Activated CD8-positive, alpha-beta memory T cell treated with anti-CD3 and anti-CD28 coated beads, Interleukin-2, amount 50 U/mL, for 24 hours (primary cell): ENCODE data around the gene INA.

Experiments
- DNase-seq: peaks from one replicate; pipeline ENCODE4 v3.0.0-alpha.2; 2020; ENCODE audit errors: extremely low read depth

The INA gene

DNA sequence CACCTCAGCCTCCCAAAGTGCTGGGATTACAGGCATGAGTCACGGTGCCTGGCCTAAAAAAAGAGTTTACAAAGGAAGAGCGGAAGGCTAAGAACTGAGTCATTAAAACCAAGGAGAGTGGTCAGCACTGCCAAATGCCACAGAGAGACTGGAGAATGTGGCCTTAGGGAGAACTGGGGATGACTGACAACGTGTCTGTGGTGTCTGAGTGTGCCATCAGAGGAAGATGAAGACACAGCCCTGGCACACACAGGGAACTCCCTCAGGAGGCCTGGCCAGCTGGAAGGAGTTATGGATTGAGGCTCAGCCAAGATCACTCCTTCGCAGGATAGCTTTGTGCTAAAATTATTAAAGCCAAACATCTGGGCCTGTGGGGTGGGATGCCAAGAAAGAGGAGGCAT is 3.9 kb upstream of the INA start:
- no peak for DNase-seq

DNA sequence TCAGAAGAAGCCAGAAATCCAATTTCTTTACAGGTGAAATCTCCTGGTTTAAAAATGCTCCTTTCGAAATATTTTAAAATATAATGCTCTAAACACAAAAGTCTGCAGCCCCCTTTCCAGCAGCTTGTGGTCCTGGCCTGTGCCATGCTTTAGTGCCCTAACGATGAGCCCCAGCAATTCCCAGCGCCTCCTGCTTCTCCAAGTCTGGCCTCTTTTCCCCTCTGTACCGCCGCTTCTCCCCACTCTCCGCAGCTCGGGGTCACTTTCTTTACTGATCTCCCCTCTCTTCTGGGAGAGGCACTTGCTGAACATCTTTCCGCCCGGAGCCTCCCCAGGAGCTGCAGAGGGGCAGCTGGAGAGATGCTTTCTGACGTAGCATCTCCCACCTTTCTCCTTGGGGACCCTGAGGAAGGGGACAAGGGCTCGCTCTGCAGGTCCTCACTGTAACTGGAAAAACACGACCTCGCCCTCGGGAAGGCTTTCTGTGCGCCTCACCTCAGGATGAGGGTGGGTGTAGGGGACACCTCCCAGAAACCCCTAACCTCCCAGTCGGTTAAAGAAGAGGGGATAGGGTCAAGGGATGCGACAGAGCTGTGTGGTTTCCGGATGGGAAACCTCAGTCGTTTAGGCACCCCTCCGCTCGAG is 565 bp upstream of the INA start:
- DNase-seq, result no peak

DNA sequence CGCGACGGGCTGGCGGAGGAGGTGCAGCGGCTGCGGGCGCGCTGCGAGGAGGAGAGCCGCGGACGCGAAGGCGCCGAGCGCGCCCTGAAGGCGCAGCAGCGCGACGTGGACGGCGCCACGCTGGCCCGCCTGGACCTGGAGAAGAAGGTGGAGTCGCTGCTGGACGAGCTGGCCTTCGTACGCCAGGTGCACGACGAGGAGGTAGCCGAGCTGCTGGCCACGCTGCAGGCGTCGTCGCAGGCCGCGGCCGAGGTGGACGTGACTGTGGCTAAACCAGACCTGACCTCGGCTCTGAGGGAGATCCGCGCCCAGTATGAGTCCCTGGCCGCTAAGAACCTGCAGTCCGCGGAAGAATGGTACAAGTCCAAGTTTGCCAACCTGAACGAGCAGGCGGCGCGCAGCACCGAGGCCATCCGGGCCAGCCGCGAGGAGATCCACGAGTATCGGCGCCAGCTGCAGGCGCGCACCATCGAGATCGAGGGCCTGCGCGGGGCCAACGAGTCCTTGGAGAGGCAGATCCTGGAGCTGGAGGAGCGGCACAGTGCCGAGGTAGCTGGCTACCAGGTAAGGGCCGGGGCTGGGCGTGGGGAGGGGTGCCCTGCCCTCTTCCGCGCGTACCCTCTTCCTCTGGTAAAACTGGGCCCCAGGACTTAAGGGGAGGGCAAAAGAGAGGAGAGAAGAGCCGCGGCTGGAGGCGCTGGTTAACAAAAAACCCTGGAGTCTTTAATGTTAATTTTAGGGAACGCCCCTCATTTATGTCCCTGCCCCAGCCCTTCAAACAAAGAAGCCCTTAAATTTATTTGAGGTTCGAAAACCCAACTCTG is 987 bp downstream of the INA start:
- no peak for DNase-seq

- no peak for DNase-seq
These were observed 1.5 kb downstream of the INA start for GRCh38 chr10:103278537-103278823.

- DNase-seq, result no peak
These were observed 1.9 kb downstream of the INA start for GRCh38 chr10:103278862-103279298.

- no peak for DNase-seq
These were observed 3.1 kb downstream of the INA start for GRCh38 chr10:103280031-103280430.

DNA sequence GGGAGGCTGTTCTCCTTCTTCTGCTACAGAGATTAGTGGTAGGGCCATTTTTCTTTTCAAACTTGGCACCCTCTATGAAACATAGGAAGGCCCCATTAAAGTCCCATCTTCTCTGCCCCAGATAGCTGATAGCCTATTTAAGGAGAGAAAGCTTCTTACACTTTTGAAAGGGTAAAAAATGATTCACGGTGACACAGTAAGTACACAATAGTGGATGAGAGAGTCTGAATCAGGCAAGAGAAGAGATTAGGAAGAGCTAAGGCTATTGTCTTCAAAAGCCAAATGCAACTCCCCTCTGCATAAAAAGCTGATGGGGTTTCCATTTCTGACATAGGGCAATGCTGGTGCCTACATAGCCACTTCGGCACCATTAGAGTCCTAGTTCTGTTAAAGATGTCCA is 3.6 kb downstream of the INA start:
- DNase-seq, result no peak

GRCh38 chr10:103281753-103282152 is 4.8 kb downstream of the INA start:
- no peak for DNase-seq

DNA sequence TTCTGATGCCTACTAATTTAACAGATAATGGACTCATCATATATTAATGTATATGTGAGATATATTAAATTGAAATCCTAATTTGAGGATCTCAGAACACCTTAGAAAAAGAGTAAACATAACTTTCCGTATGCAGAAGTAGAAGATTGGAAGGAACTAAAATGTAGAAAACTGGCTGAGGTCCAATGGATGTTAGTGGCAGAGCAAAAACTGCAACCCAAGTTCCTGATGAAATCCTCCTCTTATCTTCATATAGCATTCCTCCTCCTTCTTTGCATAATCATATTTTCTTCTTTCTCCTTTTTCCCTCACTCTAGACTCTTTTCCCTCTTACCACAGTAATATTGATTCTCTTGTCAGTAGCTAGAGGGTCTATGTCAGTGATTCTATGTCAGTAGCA is 6.0 kb downstream of the INA start:
- no peak for DNase-seq

DNA sequence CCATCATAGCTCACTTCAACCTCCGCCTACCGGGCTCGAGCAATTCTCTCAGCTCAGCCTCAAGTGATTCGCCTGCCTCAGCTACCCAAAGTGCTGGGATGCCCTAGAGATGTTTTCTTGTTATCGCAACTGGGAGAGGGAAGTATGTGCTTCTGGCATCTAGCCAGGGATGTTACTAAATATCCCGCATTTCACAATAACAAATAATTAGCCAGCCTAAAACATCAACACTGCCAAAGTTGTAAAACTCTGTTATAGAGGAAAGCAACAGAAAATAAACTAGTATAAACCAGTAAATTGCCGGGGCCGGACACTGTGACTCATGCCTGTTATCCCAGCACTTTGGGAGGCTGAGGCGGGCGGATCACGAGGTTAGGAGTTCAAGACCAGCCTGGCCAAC is 7.2 kb downstream of the INA start:
- DNase-seq, result no peak

DNA sequence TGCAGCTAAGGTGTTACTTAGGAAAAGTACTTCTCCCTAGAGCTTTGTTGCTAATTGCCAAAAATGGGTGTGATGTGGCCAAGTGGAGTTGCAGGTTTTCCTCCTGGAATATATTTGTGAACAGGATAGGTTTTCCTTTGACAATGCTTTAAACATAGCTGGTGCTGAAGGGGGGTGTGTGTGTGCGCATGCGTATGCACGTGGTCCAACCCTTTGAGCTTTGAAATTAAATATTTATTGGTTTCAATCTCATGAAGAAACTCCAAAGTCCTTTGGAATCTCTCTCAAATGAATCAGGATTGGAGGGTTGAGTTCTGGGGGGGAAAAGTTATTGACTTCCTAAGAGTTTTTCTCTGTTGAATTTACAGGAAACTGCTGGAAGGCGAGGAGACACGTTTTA is 11.1 kb downstream of the INA start:
- DNase-seq, result no peak

- DNase-seq, result no peak
These were observed 14.7 kb downstream of the INA start for GRCh38 chr10:103291588-103291987.

DNA sequence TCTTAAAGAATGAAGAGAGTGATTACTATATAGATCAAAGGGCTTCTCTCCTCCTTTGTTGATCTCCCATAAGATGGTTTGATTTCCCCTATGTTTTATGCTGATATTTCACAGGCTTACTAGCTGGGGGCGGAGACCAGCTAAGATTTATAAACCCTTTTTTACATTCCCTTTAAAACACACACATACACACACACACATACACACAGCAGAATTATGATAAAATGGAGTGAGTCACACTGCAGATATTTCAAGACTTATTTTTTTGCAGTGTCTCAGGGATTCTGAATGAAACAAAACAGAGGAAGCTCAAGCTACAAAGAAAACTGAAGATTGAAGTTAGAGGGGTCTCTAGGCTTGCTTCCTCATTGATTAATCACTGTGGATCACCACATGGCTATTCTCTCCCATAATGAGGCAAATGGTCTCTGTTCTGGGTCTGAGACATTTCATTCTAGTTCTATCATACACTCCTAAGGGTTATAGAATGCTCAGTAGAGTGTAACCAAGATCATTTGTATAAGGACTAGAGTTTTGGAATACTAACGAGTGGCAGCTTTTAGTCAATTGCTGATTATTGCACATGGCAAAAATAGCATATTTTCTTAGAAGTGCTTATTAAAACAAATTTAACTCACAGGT is 18.6 kb downstream of the INA start:
- no peak for DNase-seq

DNA sequence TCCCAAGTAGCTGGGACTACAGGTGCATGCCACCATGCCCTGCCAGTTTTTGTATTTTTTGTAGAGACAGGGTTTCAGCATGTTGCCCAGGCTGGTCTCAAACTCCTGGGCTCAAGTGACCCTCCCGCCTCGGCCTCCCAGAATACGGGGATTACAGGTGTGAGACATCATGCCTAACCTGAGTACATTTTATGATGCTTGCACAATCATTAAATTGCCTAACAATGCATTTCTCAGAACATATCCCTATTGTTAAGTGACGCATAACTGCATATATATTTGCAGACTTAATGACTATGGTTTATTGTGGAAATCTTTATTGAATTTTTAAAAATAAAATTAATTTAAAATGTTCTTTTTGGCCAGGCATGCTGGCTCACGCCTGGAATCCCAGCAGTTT is 30.7 kb downstream of the INA start:
- no peak for DNase-seq

DNA sequence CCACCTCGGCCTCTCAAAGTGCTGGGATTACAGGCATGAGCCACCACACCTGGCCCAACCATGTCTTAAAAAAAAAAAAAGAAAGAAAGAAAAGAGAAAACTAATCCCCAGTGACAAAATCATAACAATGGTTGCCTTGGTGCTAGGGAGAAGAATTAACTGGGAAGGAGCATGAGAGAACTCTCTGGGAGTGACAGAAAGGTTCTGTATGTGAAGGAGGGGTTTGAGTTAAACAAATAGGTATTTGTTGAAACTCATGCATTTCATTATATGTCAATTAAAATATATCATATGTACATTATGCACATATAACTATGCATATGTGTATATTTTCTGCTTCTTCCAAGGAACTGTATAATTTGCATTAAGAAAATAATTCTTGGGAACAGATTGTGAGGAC is 33.3 kb downstream of the INA start:
- no peak for DNase-seq

DNA sequence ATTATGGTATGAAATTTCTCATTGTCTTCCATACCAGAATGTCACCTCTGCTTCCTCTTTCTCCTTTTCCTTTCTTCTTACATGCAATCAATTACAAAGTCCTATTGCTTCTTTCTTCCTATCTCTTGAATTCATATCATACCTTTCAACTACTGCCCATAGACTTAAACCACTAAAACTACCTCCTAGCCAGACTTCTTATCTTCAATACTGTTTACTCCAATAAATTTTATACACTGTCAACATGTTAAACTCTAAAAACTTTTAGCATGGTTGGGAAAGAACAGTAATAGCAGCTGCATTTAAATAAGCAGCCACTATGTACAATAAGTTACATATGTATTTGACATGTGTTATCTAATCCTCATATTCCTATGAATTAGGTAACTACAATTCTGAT is 39.1 kb downstream of the INA start:
- no peak for DNase-seq

DNA sequence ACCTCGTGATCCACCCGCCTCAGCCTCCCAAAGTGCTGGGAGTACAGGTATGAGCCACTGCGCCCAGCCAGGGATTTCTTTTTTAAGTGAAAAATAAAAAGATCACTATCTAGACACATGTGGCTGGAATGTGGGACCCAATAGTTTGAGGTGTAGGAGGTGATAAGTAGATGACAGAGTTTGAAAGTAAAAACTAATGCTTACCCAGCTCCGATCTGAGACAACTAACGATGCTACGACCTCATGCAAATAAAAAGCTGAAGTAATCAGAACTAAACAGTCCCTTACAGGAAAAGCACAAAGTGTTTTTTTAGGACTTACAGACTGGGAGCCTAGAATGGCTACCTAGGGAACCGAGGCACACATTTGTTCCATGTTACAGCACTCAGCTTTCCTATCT is 51.0 kb downstream of the INA start:
- no peak for DNase-seq

DNA sequence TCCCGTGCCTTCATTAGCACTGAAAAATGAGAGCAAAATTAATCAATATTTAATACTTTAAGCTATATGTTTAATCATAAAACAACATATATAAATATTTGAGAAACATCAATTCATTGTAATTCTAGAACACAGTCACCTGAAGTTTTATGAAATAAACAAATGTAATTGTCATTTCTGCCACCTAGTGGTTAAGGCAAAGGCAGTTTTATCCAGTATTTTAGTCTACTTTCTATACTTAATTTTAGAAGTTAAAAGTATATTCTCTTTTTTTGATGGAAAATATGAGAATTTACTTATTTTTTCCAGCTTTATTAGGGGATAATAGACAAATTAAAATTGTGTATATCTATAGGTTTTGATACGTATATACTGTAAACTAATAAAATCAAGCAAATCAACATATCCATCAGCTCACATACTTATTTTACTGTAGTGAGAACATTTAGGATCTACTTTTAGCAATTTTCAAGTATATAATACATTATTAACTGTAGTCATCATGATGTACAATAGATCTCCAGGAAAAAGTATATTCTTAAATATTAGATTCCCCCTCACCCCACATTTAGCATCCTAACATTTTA is 57.1 kb downstream of the INA start:
- DNase-seq, result no peak

DNA sequence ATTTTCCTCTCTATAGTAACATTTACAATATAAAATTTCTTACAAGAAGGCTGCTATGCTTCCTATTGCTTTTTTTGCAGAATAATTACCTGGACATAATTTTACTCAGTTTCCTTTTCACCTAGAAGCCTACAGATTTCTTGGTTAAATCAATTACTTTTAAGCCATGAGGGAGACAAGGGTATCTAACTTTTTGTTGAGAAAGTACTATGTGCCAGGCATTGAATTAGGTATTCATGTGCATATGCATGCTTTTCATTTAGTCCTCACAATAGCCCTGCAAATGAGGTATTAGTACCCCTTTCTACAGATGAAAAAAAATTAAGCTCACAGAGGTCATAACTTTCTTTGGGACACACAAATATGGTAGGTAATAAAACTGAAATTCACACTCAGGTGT is 57.6 kb downstream of the INA start:
- no peak for DNase-seq

- DNase-seq, result no peak
These were observed 59.4 kb downstream of the INA start for GRCh38 chr10:103336370-103336769.
